HG03159 (cell line): Measurements from ENCODE around the gene AXDND1.
"Not testable (repeated sequence)": the region's sequence is repeated elsewhere in the genome, so short reads cannot be mapped to it uniquely, and the experiment has no call there.

ENCODE experiments used
- ATAC-seq: cut with Tn5 transposase; IDR thresholded peaks from one replicate; pipeline ENCODE4 v1.9.1; 2021; ENCODE audit warnings: mild to moderate bottlenecking, moderate library complexity; ENCODE audit not compliant: unreplicated experiment

Gene AXDND1

GRCh38 chr1:179365342-179366092 lies at the start of gene AXDND1:
Gene AXDND1 (plus strand): TSS chr1:179365971. CDS start chr1:179366510, 539 bp downstream.
- peak; percentile 97 for ATAC-seq

- no peak for ATAC-seq
Observed at GRCh38 chr1:179318491-179318890, 47.3 kb upstream of the AXDND1 start.

DNA sequence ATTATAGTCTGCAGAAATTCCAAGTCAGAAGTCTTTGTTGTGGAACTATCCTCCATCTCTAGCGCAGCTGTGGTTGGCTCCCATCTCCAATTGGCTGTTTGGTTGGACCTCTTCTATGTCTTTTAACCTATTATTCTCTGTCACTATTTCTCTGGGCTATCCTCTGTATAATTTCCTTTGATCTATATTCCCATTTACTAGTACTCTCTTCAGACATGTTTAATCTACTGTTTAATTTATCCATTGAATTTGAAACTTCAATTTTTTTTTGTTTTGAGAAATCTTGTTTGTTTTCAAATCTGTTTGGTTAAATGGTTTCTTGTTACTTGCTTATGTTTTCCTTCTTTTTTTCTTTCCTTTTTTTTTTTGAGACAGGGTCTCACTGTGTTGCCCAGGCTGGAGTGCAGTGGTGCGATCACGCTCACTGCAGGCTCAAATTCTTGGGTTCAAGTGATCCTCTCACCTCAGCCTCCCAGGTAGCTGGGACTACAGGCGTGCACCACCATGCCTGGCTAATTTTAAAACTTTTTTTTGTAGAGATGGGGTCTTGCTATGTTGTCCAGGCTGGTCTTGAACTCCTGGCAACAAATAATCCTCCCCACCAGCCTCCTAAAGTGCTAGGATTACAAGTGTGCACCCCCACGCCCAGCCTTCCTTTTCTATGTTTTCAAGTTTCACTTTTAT lies 44.1 kb upstream of the AXDND1 start:
- ATAC-seq, result no peak

DNA sequence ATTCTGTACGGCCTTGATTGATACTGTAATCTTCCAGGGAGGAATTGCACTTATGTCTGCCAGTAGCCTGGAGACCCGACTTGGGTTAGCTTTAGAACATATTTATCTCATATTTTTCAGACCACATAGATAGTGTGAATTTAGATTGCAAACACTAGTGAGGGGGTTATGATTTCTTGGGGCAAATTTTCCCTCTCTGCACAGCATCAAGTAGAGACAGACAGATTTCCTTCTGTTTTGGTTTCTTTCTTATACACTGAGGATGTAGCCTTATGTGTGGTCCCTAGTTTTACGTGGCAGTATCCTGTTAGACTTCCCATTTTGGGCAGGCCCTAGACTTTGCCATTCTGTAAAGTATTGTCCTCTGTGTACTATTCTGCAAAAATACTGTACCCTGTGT lies 43.2 kb upstream of the AXDND1 start:
- ATAC-seq, result no peak

DNA sequence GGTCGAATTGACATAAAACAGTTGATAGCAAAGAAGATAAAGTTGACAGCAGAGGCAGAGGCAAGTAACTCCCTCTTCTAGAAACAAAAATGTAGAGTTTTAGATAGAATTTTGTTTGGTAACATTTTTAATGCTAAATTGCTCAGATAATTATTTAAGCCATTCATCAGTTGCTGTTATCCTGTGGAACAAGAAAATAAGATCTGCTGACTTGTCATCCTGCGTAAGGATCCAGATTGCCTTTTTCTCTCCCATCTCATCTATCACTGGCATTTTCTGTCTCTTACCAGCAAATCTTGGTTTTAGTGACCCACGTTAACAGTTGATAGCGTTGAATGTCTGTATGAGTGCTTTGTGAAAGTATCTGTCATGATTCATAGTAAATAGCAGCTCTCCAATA lies 42.3 kb upstream of the AXDND1 start:
- no peak for ATAC-seq

DNA sequence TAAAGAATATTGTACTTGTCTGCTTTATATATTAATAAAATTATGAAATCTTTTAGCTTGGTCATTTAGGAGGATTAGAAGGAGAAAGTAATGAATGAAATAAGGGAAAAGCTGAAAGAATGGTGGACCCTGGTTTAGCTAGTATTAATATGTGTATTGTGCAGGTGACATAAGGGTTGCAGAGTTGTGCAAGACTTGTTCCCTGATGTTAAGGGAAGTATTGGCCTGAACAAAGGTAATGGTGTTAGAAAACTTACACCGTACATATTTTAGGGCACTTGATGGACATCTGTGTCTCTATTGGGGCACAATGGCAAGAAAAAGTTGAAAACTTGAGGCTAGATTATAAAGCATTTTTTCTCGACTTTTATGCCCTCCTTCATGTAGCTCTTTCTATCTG lies 39.9 kb upstream of the AXDND1 start:
- no peak for ATAC-seq

GRCh38 chr1:179326746-179327145 lies 39.0 kb upstream of the AXDND1 start:
- no peak for ATAC-seq

GRCh38 chr1:179327196-179327595 lies 38.6 kb upstream of the AXDND1 start:
- ATAC-seq, result no peak

- no peak for ATAC-seq
Observed at GRCh38 chr1:179327679-179328078, 38.1 kb upstream of the AXDND1 start.

- ATAC-seq, result no peak
Observed at GRCh38 chr1:179329862-179330261, 35.9 kb upstream of the AXDND1 start.

DNA sequence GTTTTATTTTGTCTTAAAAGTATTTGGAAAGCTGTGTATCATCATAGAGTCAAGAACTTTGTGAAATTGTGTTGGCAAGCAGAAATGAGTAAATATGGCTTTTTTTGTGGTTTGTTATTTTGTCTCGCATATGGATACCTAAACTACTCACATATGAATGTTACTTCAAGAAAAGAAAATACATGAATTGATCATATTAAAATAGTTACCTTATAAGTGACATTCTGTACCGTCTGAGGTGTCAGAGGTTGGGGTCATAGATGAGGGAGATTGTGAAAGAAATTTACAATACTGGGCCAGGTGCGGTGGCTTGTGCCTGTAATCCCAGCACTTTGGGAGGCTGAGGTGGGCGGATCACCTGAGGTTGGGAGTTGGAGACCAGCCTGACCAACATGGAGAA lies 31.3 kb upstream of the AXDND1 start:
- ATAC-seq, result no peak

GRCh38 chr1:179337288-179337687 lies 28.5 kb upstream of the AXDND1 start:
- ATAC-seq, result no peak

- ATAC-seq, result no peak
Observed at GRCh38 chr1:179337942-179338560, 27.7 kb upstream of the AXDND1 start.

DNA sequence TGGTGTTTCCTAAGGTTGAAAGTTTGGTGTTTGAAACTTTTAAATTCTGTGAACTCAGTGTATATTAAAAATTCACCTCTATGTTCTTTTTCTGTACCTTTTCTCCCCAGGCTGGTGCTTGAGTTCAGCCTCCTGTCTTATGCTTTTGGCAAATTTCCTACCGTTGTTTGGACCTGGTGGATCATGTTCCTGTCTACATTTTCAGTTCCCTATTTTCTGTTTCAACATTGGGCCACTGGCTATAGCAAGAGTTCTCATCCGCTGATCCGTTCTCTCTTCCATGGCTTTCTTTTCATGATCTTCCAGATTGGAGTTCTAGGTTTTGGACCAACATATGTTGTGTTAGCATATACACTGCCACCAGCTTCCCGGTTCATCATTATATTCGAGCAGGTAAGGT lies 24.9 kb upstream of the AXDND1 start:
- no peak for ATAC-seq

DNA sequence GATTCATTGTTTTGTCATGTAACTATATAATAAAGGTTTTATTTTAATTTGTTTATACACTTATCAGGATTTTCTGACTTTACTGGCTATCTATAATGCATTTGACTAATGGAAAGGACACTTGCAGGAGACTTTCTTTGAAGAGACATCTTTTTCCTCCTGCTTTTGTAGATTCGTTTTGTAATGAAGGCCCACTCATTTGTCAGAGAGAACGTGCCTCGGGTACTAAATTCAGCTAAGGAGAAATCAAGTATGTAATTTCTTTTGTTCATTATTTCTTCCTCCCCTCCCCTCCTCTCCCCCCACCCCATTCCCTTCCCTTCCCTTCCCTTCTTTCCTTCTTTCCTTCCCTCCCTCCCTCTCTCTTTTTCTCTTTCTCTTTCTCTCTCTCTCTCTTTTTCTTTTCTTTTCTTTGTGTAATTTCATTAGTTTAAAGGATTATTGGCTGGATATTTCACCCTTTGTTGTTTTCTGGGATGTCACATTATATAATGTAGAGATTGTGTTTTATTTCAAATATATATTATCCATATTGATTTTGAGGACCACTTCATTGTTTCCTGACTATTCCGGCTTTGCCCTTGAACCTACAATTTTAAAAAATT lies 23.7 kb upstream of the AXDND1 start:
- ATAC-seq, result no peak

GRCh38 chr1:179342740-179343404 lies 22.9 kb upstream of the AXDND1 start:
- no peak for ATAC-seq

DNA sequence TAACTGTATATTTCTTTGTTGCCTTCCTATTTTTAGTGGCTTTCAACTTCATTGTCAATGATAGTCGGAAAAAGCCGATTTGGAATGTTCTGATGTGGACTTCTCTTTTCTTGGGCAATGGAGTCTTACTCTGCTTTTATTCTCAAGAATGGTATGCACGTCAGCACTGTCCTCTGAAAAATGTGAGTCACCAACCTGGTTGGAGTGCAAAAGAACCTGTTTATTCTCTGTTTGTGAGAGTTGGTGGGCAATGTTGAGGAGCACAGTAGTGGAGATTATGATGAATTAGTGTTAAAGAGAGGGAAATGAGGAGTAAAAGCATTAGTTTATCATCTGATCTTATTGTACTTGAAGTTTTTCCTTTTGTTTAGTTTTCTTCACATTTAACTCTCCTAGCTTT lies 14.5 kb upstream of the AXDND1 start:
- ATAC-seq, result no peak

- ATAC-seq, result no peak
Observed at GRCh38 chr1:179352236-179352635, 13.5 kb upstream of the AXDND1 start.

DNA sequence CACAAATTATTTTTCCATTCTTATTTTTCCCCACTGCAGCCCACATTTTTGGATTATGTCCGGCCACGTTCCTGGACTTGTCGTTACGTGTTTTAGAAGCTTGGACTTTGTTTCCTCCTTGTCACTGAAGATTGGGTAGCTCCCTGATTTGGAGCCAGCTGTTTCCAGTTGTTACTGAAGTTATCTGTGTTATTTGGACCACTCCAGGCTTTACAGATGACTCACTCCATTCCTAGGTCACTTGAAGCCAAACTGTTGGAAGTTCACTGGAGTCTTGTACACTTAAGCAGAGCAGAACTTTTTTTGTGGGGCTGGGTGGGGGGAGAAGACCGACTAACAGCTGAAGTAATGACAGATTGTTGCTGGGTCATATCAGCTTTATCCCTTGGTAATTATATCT lies 12.2 kb upstream of the AXDND1 start:
- ATAC-seq, result no peak

- not testable (repeated sequence) for ATAC-seq
Observed at GRCh38 chr1:179361631-179362030, 4.1 kb upstream of the AXDND1 start.
